PC-3 (cell line): ENCODE measurements around the gene CARNS1. TPM values are rescaled to one million over a fixed set of nuclear protein-coding genes. Genes with fewer than 3 reads are reported as not detected.

Source experiments
- ATAC-seq: fragments of 200-7000 bp; cut with Tn5 transposase; 2 replicates; pipeline ENCODE4 v1.9.1; 2020; ENCODE audit warnings: mild to moderate bottlenecking, moderate library complexity
- BruUV-seq: library from RNA; stranded (reverse); fragments of 400-500 nt; replicated peaks from 2 replicates; lab custom pipeline; 2021; lab: Mats Ljungman, UMichigan
- CTCF ChIA-PET: fragments of 300-600 bp; sonication (Branson Sonifier 250); formaldehyde crosslinking; loops from one replicate; lab custom pipeline; 2022; ENCODE audit warnings: antibody characterized with exemption; lab: Charles Lee
- POLR2A ChIA-PET: fragments of 300-600 bp; sonication (Branson Sonifier 250); formaldehyde crosslinking; loops from one replicate; lab custom pipeline; 2022; ENCODE audit warnings: antibody characterized with exemption; ENCODE audit not compliant: unreplicated experiment; lab: Charles Lee
- DNase-seq: peaks from one replicate; pipeline ENCODE4 v3.0.0-alpha.2; 2015
- H2AFZ ChIP-seq: fragments of 300-600 bp; sonication (generic); 2 replicates; pipeline ENCODE4 v1.6.0; 2016; ENCODE audit warnings: antibody characterized with exemption, low read length
- H3F3A ChIP-seq: fragments of 300-600 bp; sonication (generic); one replicate; pipeline ENCODE4 v1.6.0; 2017; ENCODE audit warnings: antibody characterized with exemption, low read length, control low read depth, mild to moderate bottlenecking; ENCODE audit not compliant: unreplicated experiment
- H3K27ac ChIP-seq: fragments of 300-600 bp; sonication (generic); 2 replicates; pipeline ENCODE4 v1.5.1; 2016; ENCODE audit warnings: mild to moderate bottlenecking, low read length
- H3K27me3 ChIP-seq: fragments of 300-600 bp; sonication (generic); 2 replicates; pipeline ENCODE4 v1.6.1; 2016; ENCODE audit warnings: low read length, mixed read lengths
- H3K36me3 ChIP-seq: fragments of 300-600 bp; sonication (generic); 2 replicates; pipeline ENCODE4 v1.6.1; 2016; ENCODE audit warnings: low read depth, mixed run types, low read length, mixed read lengths
- H3K4me1 ChIP-seq: fragments of 300-600 bp; sonication (generic); 2 replicates; pipeline ENCODE4 v1.5.1; 2016; ENCODE audit warnings: low read length; ENCODE audit not compliant: insufficient read depth
- H3K4me2 ChIP-seq: fragments of 300-600 bp; sonication (generic); 2 replicates; pipeline ENCODE4 v1.6.0; 2016; ENCODE audit warnings: low read length
- H3K4me3 ChIP-seq: fragments of 300-600 bp; sonication (generic); 2 replicates; pipeline ENCODE4 v1.5.1; 2016; ENCODE audit warnings: mild to moderate bottlenecking, low read length, mixed read lengths
- H3K79me2 ChIP-seq: fragments of 300-600 bp; sonication (generic); 2 replicates; pipeline ENCODE4 v1.6.1; 2017; ENCODE audit warnings: low read length, mixed read lengths
- H3K9ac ChIP-seq: fragments of 300-600 bp; sonication (generic); 2 replicates; pipeline ENCODE4 v1.6.0; 2016; ENCODE audit warnings: mild to moderate bottlenecking, low read length
- H3K9me2 ChIP-seq: fragments of 300-600 bp; sonication (generic); replicated peaks from 2 replicates; pipeline ENCODE4 v1.6.1; 2016; ENCODE audit warnings: mixed run types, low read length, mixed read lengths
- H3K9me3 ChIP-seq: fragments of 300-600 bp; sonication (generic); 2 replicates; pipeline ENCODE4 v1.6.1; 2016; ENCODE audit warnings: low read length, mixed read lengths
- H4K20me1 ChIP-seq: fragments of 300-600 bp; sonication (generic); 2 replicates; pipeline ENCODE4 v1.6.1; 2016; ENCODE audit warnings: low read length, mixed read lengths
- CTCF ChIP-seq: fragments of 300-600 bp; sonication (generic); conservative IDR thresholded peaks from 2 replicates; pipeline ENCODE4 v1.5.1; 2017; ENCODE audit warnings: antibody characterized with exemption, low read depth, mild to moderate bottlenecking, low read length
- EZH2 ChIP-seq: fragments of 300-600 bp; sonication (generic); IDR thresholded peaks from one replicate; pipeline ENCODE4 v1.6.1; 2017; ENCODE audit warnings: antibody characterized with exemption, mild to moderate bottlenecking, low read length; ENCODE audit not compliant: unreplicated experiment
- EZH2phosphoT487 ChIP-seq: fragments of 300-600 bp; sonication (generic); IDR thresholded peaks from 2 replicates; pipeline ENCODE4 v1.6.1; 2018; ENCODE audit warnings: mild to moderate bottlenecking, antibody characterized with exemption, low read length, borderline replicate concordance
- intact Hi-C: fragments of 100-400 bp; cut with micrococcal nuclease; formaldehyde crosslinking; loops from 2 replicates; pipeline ENCODE4 v1.9.0; 2023
- total RNA-seq: library from RNA; depleted of rRNA; stranded (reverse); fragments of >200 nt; gene quantifications from 2 replicates; pipeline ENCODE4 v1.2.3, GENCODE V29; 2014

Gene CARNS1
- total RNA-seq, 1 experiment from 2014 or later = 0.22 TPM

GRCh38 chr11:67458266-67458665, 42.8 kb downstream of the CARNS1 start:
- no peaks in the 10 kb centered on the region for H4K20me1 ChIP-seq
- no peak overlapping the region for H3K4me2 ChIP-seq
- ChIA-PET POLR2A (no interaction called here), CTCF (no interaction called here)
- DNase-seq (no peak), ATAC-seq (no peak)
- H3K9me3 ChIP-seq = no peaks in the 10 kb centered on the region
- intact Hi-C loops = no loop called here
- no peaks in the 10 kb centered on the region for H3K27me3 ChIP-seq
- no TSS peak for BruUV-seq
- H3K36me3 ChIP-seq = no peaks in the 10 kb centered on the region
- H3K4me3 ChIP-seq = no peak overlapping the region
- H3K27ac ChIP-seq = no peak overlapping the region
- peaks cover 2% of the 10 kb centered on the region for H3F3A ChIP-seq
- no peak for TF ChIP-seq CTCF
- no peak for TF ChIP-seq EZH2phosphoT487
- no peak for TF ChIP-seq EZH2
- H3K9ac ChIP-seq = no peak overlapping the region
- no peaks in the 10 kb centered on the region for H3K9me2 ChIP-seq
- H3K79me2 ChIP-seq = no peaks in the 10 kb centered on the region
- H2AFZ ChIP-seq = no peak overlapping the region
- H3K4me1 ChIP-seq = peaks cover 1% of the 10 kb centered on the region

GRCh38 chr11:67463186-67463585, 47.7 kb downstream of the CARNS1 start:
- no TSS peak for BruUV-seq
- no peaks in the 10 kb centered on the region for H4K20me1 ChIP-seq
- intact Hi-C loops = no loop called here
- CTCF ChIA-PET = no interaction called here
- no peak for DNase-seq
- peaks cover 34% of the 10 kb centered on the region for H3K4me1 ChIP-seq
- H3K9ac ChIP-seq = peak overlapping the region; percentile 94
- peaks cover 13% of the 10 kb centered on the region for H3F3A ChIP-seq
- no peak overlapping the region for H2AFZ ChIP-seq
- H3K79me2 ChIP-seq = peaks cover 21% of the 10 kb centered on the region
- no peak for ATAC-seq
- H3K27me3 ChIP-seq = no peaks in the 10 kb centered on the region
- no peak overlapping the region for H3K4me3 ChIP-seq
- POLR2A ChIA-PET = no interaction called here
- H3K36me3 ChIP-seq = no peaks in the 10 kb centered on the region
- no peaks in the 10 kb centered on the region for H3K9me2 ChIP-seq
- H3K9me3 ChIP-seq = no peaks in the 10 kb centered on the region
- TF ChIP-seq EZH2phosphoT487 (no peak), CTCF (no peak), EZH2 (no peak)
- H3K4me2 ChIP-seq = peak overlapping the region; percentile 95; the same call in 1 of the 2 replicates
- H3K27ac ChIP-seq = peak overlapping the region; percentile 97

GRCh38 chr11:67463680-67464410, 48.4 kb downstream of the CARNS1 start:
- Histone ChIP-seq H3K4me1 (peaks cover 37% of the 10 kb centered on the region), H3K9me3 (no peaks in the 10 kb centered on the region), H3F3A (peaks cover 13% of the 10 kb centered on the region), H3K27me3 (no peaks in the 10 kb centered on the region), H4K20me1 (no peaks in the 10 kb centered on the region), H3K4me2 (peak overlapping the region; percentile 95), H3K9ac (peak overlapping the region; percentile 94), H3K27ac (peak overlapping the region; percentile 97), H3K36me3 (no peaks in the 10 kb centered on the region), H2AFZ (peak overlapping the region; percentile 58), H3K4me3 (peak overlapping the region; percentile 53), H3K79me2 (peaks cover 28% of the 10 kb centered on the region), H3K9me2 (no peaks in the 10 kb centered on the region)
- TF ChIP-seq EZH2phosphoT487 (no peak), EZH2 (no peak), CTCF (no peak)
- CTCF ChIA-PET = no interaction called here
- TSS peak; percentile 30 for BruUV-seq
- intact Hi-C loops = loop anchor here (1.0 kb wide), 2 partner anchors 21 to 42 kb away; partner anchors contain the start of gene CORO1B
- POLR2A ChIA-PET = no interaction called here
- DNase-seq (peak; percentile 95), ATAC-seq (peak; percentile 75)
